H1 (cell line): ENCODE data around the gene LHPP. TPM values are rescaled to one million over a fixed set of nuclear protein-coding genes. Genes with fewer than 3 reads are reported as not detected.

Experiments used
- CTCF ChIA-PET: fragments of 300-600 bp; sonication (Branson Sonifier 250); formaldehyde crosslinking; loops from one replicate; lab custom pipeline; 2021; ENCODE audit not compliant: partially characterized antibody; lab: Charles Lee
- POLR2A ChIA-PET: fragments of 300-600 bp; sonication (Branson Sonifier 250); formaldehyde crosslinking; loops from one replicate; lab custom pipeline; 2021; ENCODE audit warnings: inconsistent platforms; ENCODE audit not compliant: partially characterized antibody; lab: Charles Lee
- DNase-seq, 2 experiments: peaks; one replicate each; pipeline versions ENCODE4 v3.0.0 to v3.0.0-alpha.2; 2010 to 2022; ENCODE audit warnings: low spot score in 2 of 2, low read depth in 1 of 2, mixed read lengths in 1 of 2
- FAIRE-seq: peaks from 2 replicates; lab custom pipeline; 2011; peaks lifted over from hg19 to GRCh38; lab: Jason Lieb, UNC
- H2AFZ ChIP-seq: 2 replicates; pipeline ENCODE4 v1.8.1; 2012; ENCODE audit warnings: low read length, inconsistent platforms
- H2AK5ac ChIP-seq: 2 replicates; pipeline ENCODE4 v1.6.1; 2013; ENCODE audit warnings: low read depth, low read length
- H2BK120ac ChIP-seq: replicated peaks from 2 replicates; pipeline ENCODE3; 2013; ENCODE audit warnings: low read depth, low read length, inconsistent platforms
- H2BK12ac ChIP-seq: 2 replicates; pipeline ENCODE4 v1.6.1; 2013; ENCODE audit warnings: low read depth, low read length
- H2BK15ac ChIP-seq: 2 replicates; pipeline ENCODE4 v1.6.1; 2013; ENCODE audit warnings: low read length
- H2BK20ac ChIP-seq: 2 replicates; pipeline ENCODE4 v1.6.1; 2013; ENCODE audit warnings: low read length
- H2BK5ac ChIP-seq: 2 replicates; pipeline ENCODE4 v1.6.1; 2013; ENCODE audit warnings: low read depth, low read length
- H3K14ac ChIP-seq: 2 replicates; pipeline ENCODE4 v1.6.1; 2013; ENCODE audit warnings: inconsistent platforms; ENCODE audit not compliant: insufficient read length
- H3K18ac ChIP-seq: 2 replicates; pipeline ENCODE4 v1.6.1; 2013; ENCODE audit warnings: low read length; ENCODE audit errors: extremely low read depth
- H3K23ac ChIP-seq: 2 replicates; pipeline ENCODE4 v1.6.1; 2013; ENCODE audit warnings: inconsistent platforms; ENCODE audit not compliant: insufficient read length
- H3K23me2 ChIP-seq: 2 replicates; pipeline ENCODE4 v1.6.1; 2013; ENCODE audit warnings: low read depth, low read length
- H3K27ac ChIP-seq: 2 replicates; pipeline ENCODE4 v1.6.1; 2011; ENCODE audit warnings: low read depth, low read length, inconsistent platforms
- H3K27me3 ChIP-seq, 4 experiments: replicated peaks in 1 of 4; 1 replicate in 1 of 4; 2 replicates in 3 of 4; pipeline versions ENCODE4 v1.6.1 to v1.8.1; 2011 to 2013; ENCODE audit warnings: low read length in 3 of 4, mild to moderate bottlenecking in 3 of 4, inconsistent platforms in 2 of 4, mixed read lengths in 2 of 4, moderate library complexity in 1 of 4; ENCODE audit not compliant: control insufficient read depth in 3 of 4, insufficient read depth in 3 of 4; ENCODE audit errors: extremely low read depth in 1 of 4
- H3K36me3 ChIP-seq, 4 experiments: 2 replicates each; pipeline versions ENCODE4 v1.6.1 to v1.8.1; 2011 to 2013; ENCODE audit warnings: mild to moderate bottlenecking in 4 of 4, low read length in 3 of 4, moderate library complexity in 2 of 4, control low read depth in 1 of 4, inconsistent platforms in 1 of 4; ENCODE audit not compliant: insufficient read depth in 4 of 4, control insufficient read depth in 2 of 4
- H3K4ac ChIP-seq: replicated peaks from 2 replicates; pipeline ENCODE3; 2013; ENCODE audit warnings: low read length, low read depth, mixed read lengths, inconsistent platforms; ENCODE audit not compliant: insufficient read length
- H3K4me1 ChIP-seq, 4 experiments: replicated peaks in 1 of 4; 1 replicate in 1 of 4; 2 replicates in 3 of 4; pipeline versions ENCODE4 v1.6.1 to v1.8.1; 2011 to 2013; ENCODE audit warnings: low read length in 3 of 4, inconsistent platforms in 2 of 4, mixed read lengths in 1 of 4; ENCODE audit not compliant: insufficient read depth in 4 of 4, control insufficient read depth in 3 of 4
- H3K4me2 ChIP-seq, 2 experiments: 2 replicates each; pipeline versions ENCODE4 v1.6.1 to v1.8.1; 2011 to 2013; ENCODE audit warnings: low read depth in 2 of 2, low read length in 2 of 2, control low read depth in 1 of 2, inconsistent platforms in 1 of 2, mild to moderate bottlenecking in 1 of 2; ENCODE audit not compliant: insufficient read depth in 1 of 2
- H3K4me3 ChIP-seq, 4 experiments: fragments of 200-600, 300-600 bp in 1 of 4; sonication (generic), shearing (Covaris generic), sonication (Bioruptor Twin) in 1 of 4; 2 replicates each; pipeline versions ENCODE4 v1.5.1 to v1.8.1; 2011 to 2016; ENCODE audit warnings: low read length in 4 of 4, low read depth in 3 of 4, control low read depth in 2 of 4, inconsistent platforms in 2 of 4, mild to moderate bottlenecking in 2 of 4, mixed read lengths in 1 of 4, moderate library complexity in 1 of 4; ENCODE audit not compliant: insufficient read depth in 2 of 4; ENCODE audit errors: extremely low read depth in 1 of 4
- H3K56ac ChIP-seq: replicated peaks from 2 replicates; pipeline ENCODE3; 2013; ENCODE audit warnings: low read depth, mild to moderate bottlenecking, mixed read lengths, low read length, inconsistent platforms; ENCODE audit not compliant: insufficient read length
- H3K79me1 ChIP-seq: 2 replicates; pipeline ENCODE4 v1.6.1; 2013; ENCODE audit warnings: low read depth, low read length, control low read depth
- H3K79me2 ChIP-seq, 2 experiments: 2 replicates each; pipeline versions ENCODE4 v1.6.1 to v1.8.1; 2012 to 2013; ENCODE audit warnings: low read length in 2 of 2, mild to moderate bottlenecking in 2 of 2, inconsistent platforms in 1 of 2; ENCODE audit not compliant: insufficient read depth in 2 of 2, control insufficient read depth in 1 of 2
- H3K9ac ChIP-seq, 4 experiments: replicated peaks in 1 of 4; 1 replicate in 1 of 4; 2 replicates in 3 of 4; pipeline versions ENCODE4 v1.6.1 to v1.8.1; 2011 to 2013; ENCODE audit warnings: low read depth in 3 of 4, low read length in 3 of 4, control low read depth in 2 of 4, mild to moderate bottlenecking in 2 of 4, moderate library complexity in 2 of 4, inconsistent platforms in 1 of 4; ENCODE audit errors: extremely low read depth in 1 of 4
- H3K9me3 ChIP-seq, 2 experiments: 2 replicates each; pipeline versions ENCODE4 v1.6.1 to v1.8.1; 2012 to 2013; ENCODE audit warnings: mild to moderate bottlenecking in 2 of 2, moderate library complexity in 2 of 2, control low read depth in 1 of 2, inconsistent platforms in 1 of 2, low read depth in 1 of 2, low read length in 1 of 2, mixed read lengths in 1 of 2; ENCODE audit not compliant: insufficient read depth in 2 of 2
- H4K20me1 ChIP-seq, 2 experiments: replicated peaks in 1 of 2; 2 replicates each; pipeline versions ENCODE3 to v1.8.1; 2011 to 2013; ENCODE audit warnings: inconsistent platforms in 2 of 2, low read length in 2 of 2, mild to moderate bottlenecking in 1 of 2; ENCODE audit not compliant: insufficient read depth in 2 of 2, control insufficient read depth in 1 of 2
- H4K5ac ChIP-seq: 2 replicates; pipeline ENCODE4 v1.6.1; 2013; ENCODE audit warnings: low read length, low read depth, mixed read lengths, inconsistent platforms; ENCODE audit not compliant: insufficient read length
- H4K8ac ChIP-seq: 2 replicates; pipeline ENCODE4 v1.8.0; 2013; ENCODE audit warnings: mild to moderate bottlenecking, moderate library complexity, low read length, inconsistent platforms; ENCODE audit not compliant: insufficient read depth; ENCODE audit errors: extremely low read depth
- H4K91ac ChIP-seq: replicated peaks from 2 replicates; pipeline ENCODE3; 2013; ENCODE audit warnings: low read length, mixed read lengths, inconsistent platforms; ENCODE audit not compliant: insufficient read length
- KDM5A ChIP-seq: fragments of 200-600 bp; IDR thresholded peaks from 2 replicates; pipeline ENCODE4 v1.7.1; 2012; ENCODE audit warnings: mild to moderate bottlenecking, low read length, inconsistent platforms, mixed read lengths
- POLR2AphosphoS5 ChIP-seq: IDR thresholded peaks from 2 replicates; pipeline ENCODE4 v1.6.1; 2011; ENCODE audit warnings: low read depth, low read length
- POU5F1 ChIP-seq: IDR thresholded peaks from 2 replicates; pipeline ENCODE4 v1.6.1; 2011; ENCODE audit warnings: low read depth, mild to moderate bottlenecking, low read length, moderate library complexity
- SIX5 ChIP-seq: IDR thresholded peaks from 2 replicates; pipeline ENCODE4 v1.6.1; 2011; ENCODE audit warnings: mild to moderate bottlenecking, low read depth, low read length
- WGBS, 2 experiments: shearing (Covaris generic) in 1 of 2; methylation state at CpG; one replicate each; pipeline versions ENCODE4 v1.1.6 to v1.1.7; 2013 to 2015; ENCODE audit warnings: low lambda C conversion rate in 2 of 2, mixed read lengths in 2 of 2, inconsistent platforms in 1 of 2, low coverage in 1 of 2, missing lambda C conversion rate in 1 of 2; ENCODE audit not compliant: insufficient replicate concordance in 2 of 2, insufficient coverage in 1 of 2, insufficient read length in 1 of 2; ENCODE audit errors: extremely low coverage in 1 of 2, missing lambda C conversion rate in 1 of 2; 5-methylcytosine and 5-hydroxymethylcytosine counted together
- polyA plus RNA-seq, 7 experiments: library from polyadenylated mRNA; depleted of rRNA in 3 of 7; stranded (reverse) in 5 of 7; unstranded in 2 of 7; fragments of >200 nt in 5 of 7; fragments of 200-250 nt in 2 of 7; gene quantifications; 1 replicate in 5 of 7; 2 replicates in 1 of 7; 4 replicates in 1 of 7; pipeline versions ENCODE4 v1.2.1 to v1.2.3, GENCODE V29; 2011 to 2013; ENCODE audit warnings: missing spikeins in 2 of 7, mixed read lengths in 2 of 7
- total RNA-seq: library from RNA; stranded (reverse); fragmentation: NEBNext Ultra II Directional; extraction: Animal tissue kit (Norgen Biotek cat#: 25700); gene quantifications from 2 replicates; pipeline ENCODE4 v1.2.1, GENCODE V29; 2021
- TF ChIP-seq, protein P1 (sequence below): IDR thresholded peaks from 2 replicates; pipeline ENCODE4 v1.6.1; 2012; ENCODE audit warnings: inconsistent platforms

LHPP gene
- total and polyA plus RNA-seq, 2 of the 8 experiments (the other 6 are each of a cell fraction or from before 2014, with no cell fraction given) = 26.0 to 45.0 TPM

DNA sequence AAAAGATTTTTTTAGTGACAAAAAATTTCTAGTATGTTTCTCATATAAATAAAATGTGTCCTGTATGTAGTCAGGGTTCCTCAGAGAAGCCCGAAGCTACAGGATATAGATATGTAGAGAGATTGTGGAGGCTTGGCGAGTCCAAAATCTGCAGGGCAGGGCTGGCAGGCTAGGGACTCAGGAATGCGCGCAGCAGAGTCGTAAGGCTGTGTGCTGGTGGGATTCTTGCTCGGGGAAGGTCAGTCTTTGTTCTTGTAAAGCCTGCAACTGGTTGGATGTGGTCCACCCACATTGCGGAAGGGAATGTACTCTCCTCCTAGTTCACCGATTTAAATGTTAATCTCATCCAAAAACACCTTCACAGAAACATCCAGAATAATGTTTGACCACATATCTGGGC lies 30.6 kb downstream of the LHPP start:
- Histone ChIP-seq H3K27ac (no peak overlapping the region), H3K4me2 (no peak overlapping the region), H3K36me3 (peaks cover 3 to 8% (median 3%) of the 10 kb centered on the region in 4 experiments; a peak in 5 of 8 replicates), H3K4me1 (peaks cover 7 to 18% (median 12%) of the 10 kb centered on the region in 4 experiments; a peak in 6 of 7 replicates), H3K4me3 (no peak overlapping the region), H3K27me3 (no peaks in the 10 kb centered on the region), H3K9ac (no peak overlapping the region), H2AFZ (no peak overlapping the region), H2BK15ac (no peak overlapping the region), H3K4ac (no peak overlapping the region), H3K9me3 (no peaks in the 10 kb centered on the region), H4K91ac (no peak overlapping the region), H3K14ac (no peak overlapping the region), H2BK120ac (no peak overlapping the region), H2BK12ac (no peak overlapping the region), H4K20me1 (no peaks in the 10 kb centered on the region), H3K79me2 (no peaks in the 10 kb centered on the region), H3K18ac (no peak overlapping the region), H2AK5ac (no peak overlapping the region), H2BK20ac (no peak overlapping the region), H3K23me2 (no peaks in the 10 kb centered on the region), H2BK5ac (no peak overlapping the region), H3K56ac (no peak overlapping the region), H3K23ac (no peak overlapping the region), H4K8ac (no peak overlapping the region), H3K79me1 (no peaks in the 10 kb centered on the region; the same call in 1 of the 2 replicates), H4K5ac (no peak overlapping the region)
- 94% methylated on average over 8 of the region's 8 CpGs; no CpG with 5 or more reads in 1 of the 2 experiments for WGBS, 2 experiments
- ChIA-PET CTCF (interaction anchor here (1.6 kb wide), 2 partner anchors 10 to 89 kb away, joined by 3 to 4 read pairs; no protein-coding TSS in a partner anchor), POLR2A (interaction anchor here (0.6 to 0.9 kb wide), 2 partner anchors 31 to 37 kb away, joined by 3 read pairs; no protein-coding TSS in a partner anchor)
- no peak for DNase-seq
- no peak for FAIRE-seq
- TF ChIP-seq, protein P1, sequence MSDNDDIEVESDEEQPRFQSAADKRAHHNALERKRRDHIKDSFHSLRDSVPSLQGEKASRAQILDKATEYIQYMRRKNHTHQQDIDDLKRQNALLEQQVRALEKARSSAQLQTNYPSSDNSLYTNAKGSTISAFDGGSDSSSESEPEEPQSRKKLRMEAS = no peak
- no peak for TF ChIP-seq KDM5A
- TF ChIP-seq POLR2AphosphoS5 = no peak
- TF ChIP-seq POU5F1 = no peak
- TF ChIP-seq SIX5 = no peak
